Smooth muscle cell (in vitro differentiated cells): ENCODE results near the gene DTX3. TPM values are rescaled to one million over a fixed set of nuclear protein-coding genes. Genes with fewer than 3 reads are reported as not detected.

Experiments
- DNase-seq: peaks from one replicate; lab custom pipeline; 2025; ENCODE audit not compliant: unreplicated experiment; lab: John Stamatoyannopoulos, UW
- H2AFZ ChIP-seq: fragments of 200-600 bp; sonication (generic); 2 replicates; pipeline ENCODE4 v1.6.0; 2016; ENCODE audit warnings: antibody characterized with exemption, low read depth, mild to moderate bottlenecking
- H3F3A ChIP-seq: fragments of 200-600 bp; sonication (generic); 2 replicates; pipeline ENCODE4 v1.6.0; 2017; ENCODE audit warnings: antibody characterized with exemption, low read depth
- H3K27ac ChIP-seq: fragments of 200-600 bp; sonication (generic); 2 replicates; pipeline ENCODE4 v1.5.1; 2016; ENCODE audit warnings: low read depth, mild to moderate bottlenecking
- H3K27me3 ChIP-seq: fragments of 200-600 bp; sonication (generic); 2 replicates; pipeline ENCODE4 v1.6.1; 2016; ENCODE audit warnings: low read depth, mild to moderate bottlenecking
- H3K36me3 ChIP-seq: fragments of 200-600 bp; sonication (generic); 2 replicates; pipeline ENCODE4 v1.5.1; 2016; ENCODE audit warnings: low read depth
- H3K4me1 ChIP-seq: fragments of 200-600 bp; sonication (generic); 2 replicates; pipeline ENCODE4 v1.5.1; 2016; ENCODE audit warnings: low read depth
- H3K4me2 ChIP-seq: fragments of 200-600 bp; sonication (generic); 2 replicates; pipeline ENCODE4 v1.6.0; 2016; ENCODE audit warnings: mild to moderate bottlenecking
- H3K4me3 ChIP-seq: fragments of 200-600 bp; sonication (generic); 2 replicates; pipeline ENCODE4 v1.5.1; 2016; ENCODE audit warnings: mild to moderate bottlenecking
- H3K79me2 ChIP-seq: fragments of 200-600 bp; sonication (generic); 2 replicates; pipeline ENCODE4 v1.6.0; 2016; ENCODE audit warnings: low read depth, mild to moderate bottlenecking
- H3K9ac ChIP-seq: fragments of 200-600 bp; sonication (generic); 2 replicates; pipeline ENCODE4 v1.6.0; 2016; ENCODE audit warnings: low read depth
- H3K9me3 ChIP-seq: fragments of 200-600 bp; sonication (generic); replicated peaks from 2 replicates; pipeline ENCODE4 v1.5.1; 2016; ENCODE audit warnings: low read depth
- H4K20me1 ChIP-seq: fragments of 200-600 bp; sonication (generic); 2 replicates; pipeline ENCODE4 v1.6.0; 2016; ENCODE audit warnings: low read depth
- CTCF ChIP-seq: fragments of 200-600 bp; sonication (generic); IDR thresholded peaks from 2 replicates; pipeline ENCODE4 v1.5.1; 2017; ENCODE audit warnings: borderline replicate concordance, mild to moderate bottlenecking, antibody characterized with exemption; ENCODE audit not compliant: insufficient read depth, poor library complexity, severe bottlenecking
- WGBS: methylation state at CpG from one replicate; pipeline ENCODE4 v1.1.7; 2016; ENCODE audit warnings: low lambda C conversion rate; 5-methylcytosine and 5-hydroxymethylcytosine counted together
- polyA plus RNA-seq: library from polyadenylated mRNA; unstranded; fragments of >200 nt; fragmentation: Nextera tagmentation; extraction: Ambion mirVana; gene quantifications from 2 replicates; pipeline ENCODE4 v1.2.1, GENCODE V29; 2016
- total RNA-seq: library from RNA; depleted of rRNA; stranded (reverse); fragments of >200 nt; gene quantifications from 2 replicates; pipeline ENCODE4 v1.2.3, GENCODE V29; 2014

Gene DTX3
- total and polyA plus RNA-seq, 2 experiments from 2014 or later = 29.4 to 43.0 TPM

DNA sequence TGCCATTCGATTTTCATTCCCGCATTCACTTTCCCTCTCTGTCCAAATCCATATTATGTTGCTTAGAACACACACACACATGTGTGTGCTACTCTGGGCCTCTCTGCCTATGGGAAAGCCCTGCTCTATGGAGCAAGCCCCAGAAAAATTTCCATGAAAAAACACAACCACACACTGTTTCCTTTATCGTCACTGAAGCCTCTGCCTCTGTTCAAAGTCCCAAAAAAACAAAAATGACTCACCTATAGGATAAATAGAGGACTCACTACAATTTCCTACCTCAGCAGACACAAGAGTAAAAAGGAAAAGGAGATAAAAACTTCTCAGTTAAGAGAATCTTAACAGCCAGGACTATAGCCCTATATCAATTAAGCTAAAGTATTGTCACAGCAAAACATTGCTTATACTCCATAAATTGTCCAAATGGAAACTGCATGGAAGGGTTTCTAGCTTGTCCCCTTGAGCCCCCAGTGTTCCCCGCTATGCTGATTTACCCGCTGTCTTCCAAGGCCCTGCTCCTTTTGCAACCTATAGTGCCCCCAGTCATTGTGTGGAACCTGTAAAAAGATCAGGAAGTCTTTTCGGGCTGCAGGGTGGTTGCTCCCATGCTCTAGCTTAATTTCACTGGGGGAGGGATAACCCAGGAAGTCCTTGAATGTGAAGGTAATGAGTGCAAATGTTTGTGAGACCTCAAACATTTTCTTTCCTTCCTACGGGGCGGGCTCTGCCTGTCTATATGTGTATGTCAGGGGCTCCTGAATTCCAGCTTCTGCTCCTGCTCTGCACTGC lies 24.8 kb upstream of the DTX3 start:
- Histone ChIP-seq H3F3A (no peaks in the 10 kb centered on the region), H3K4me3 (no peak overlapping the region), H3K9ac (no peak overlapping the region), H3K36me3 (no peaks in the 10 kb centered on the region), H3K79me2 (no peaks in the 10 kb centered on the region), H3K4me1 (no peaks in the 10 kb centered on the region), H3K27me3 (peaks cover 2% of the 10 kb centered on the region), H2AFZ (no peak overlapping the region), H3K9me3 (no peaks in the 10 kb centered on the region), H3K4me2 (no peak overlapping the region), H4K20me1 (no peaks in the 10 kb centered on the region), H3K27ac (no peak overlapping the region)
- no peak for DNase-seq
- no peak for TF ChIP-seq CTCF
- 93% methylated on average over 8 of the region's 8 CpGs for WGBS

DNA sequence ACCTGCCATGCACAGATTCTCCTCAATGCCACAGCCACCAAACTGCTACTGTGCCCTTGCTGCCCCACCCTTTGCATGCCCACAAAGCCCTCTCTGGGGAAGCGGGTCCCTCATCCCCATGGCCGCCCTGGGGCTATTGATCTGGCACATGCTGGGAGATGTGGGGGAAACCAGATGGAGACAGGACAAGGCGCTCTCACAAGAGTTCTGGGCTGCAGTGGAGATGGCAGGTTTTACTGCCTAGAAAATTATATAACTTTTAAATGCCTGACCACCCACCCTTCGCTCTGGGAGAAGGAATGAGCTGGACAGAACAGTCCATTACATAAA lies 24.2 kb upstream of the DTX3 start:
- no peak overlapping the region for H3K4me2 ChIP-seq
- H4K20me1 ChIP-seq = no peaks in the 10 kb centered on the region
- WGBS = 94% methylated on average over 4 of the region's 4 CpGs
- H3K36me3 ChIP-seq = no peaks in the 10 kb centered on the region
- H3K27me3 ChIP-seq = peaks cover 7% of the 10 kb centered on the region
- H3K4me1 ChIP-seq = no peaks in the 10 kb centered on the region
- no peaks in the 10 kb centered on the region for H3K79me2 ChIP-seq
- H3K4me3 ChIP-seq = no peak overlapping the region
- no peak overlapping the region for H3K9ac ChIP-seq
- H3F3A ChIP-seq = no peaks in the 10 kb centered on the region
- DNase-seq = no peak
- no peak overlapping the region for H3K27ac ChIP-seq
- H2AFZ ChIP-seq = no peak overlapping the region
- no peak for TF ChIP-seq CTCF
- no peaks in the 10 kb centered on the region for H3K9me3 ChIP-seq

DNA sequence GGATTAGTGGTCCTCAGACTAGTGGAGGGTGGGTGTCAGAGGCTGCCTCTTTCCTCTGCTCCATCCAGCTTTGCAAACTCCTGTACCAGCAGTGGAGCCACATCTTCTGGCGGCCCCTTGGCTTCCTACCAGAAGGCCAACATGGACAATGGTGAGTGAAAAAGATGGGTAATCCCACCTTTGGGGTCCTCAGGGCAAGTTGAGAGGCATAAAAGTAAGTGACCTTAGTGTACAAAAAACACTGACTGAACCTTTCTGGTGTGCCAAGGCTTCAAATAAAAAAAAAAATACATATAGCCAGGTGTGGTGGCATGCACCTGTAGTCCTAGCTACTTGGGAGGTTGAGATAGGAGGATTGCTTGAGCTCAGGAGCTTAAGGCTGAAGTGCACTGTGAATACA lies 22.8 kb upstream of the DTX3 start:
- Histone ChIP-seq H3K9ac (no peak overlapping the region), H3K27ac (no peak overlapping the region), H3K36me3 (no peaks in the 10 kb centered on the region), H3F3A (no peaks in the 10 kb centered on the region), H3K4me1 (no peaks in the 10 kb centered on the region), H4K20me1 (no peaks in the 10 kb centered on the region), H3K4me2 (no peak overlapping the region), H3K4me3 (no peak overlapping the region), H2AFZ (no peak overlapping the region), H3K79me2 (no peaks in the 10 kb centered on the region), H3K9me3 (no peaks in the 10 kb centered on the region), H3K27me3 (peaks cover 7% of the 10 kb centered on the region)
- TF ChIP-seq CTCF = no peak
- no peak for DNase-seq
- 93% methylated on average over 1 of the region's 1 CpG for WGBS

DNA sequence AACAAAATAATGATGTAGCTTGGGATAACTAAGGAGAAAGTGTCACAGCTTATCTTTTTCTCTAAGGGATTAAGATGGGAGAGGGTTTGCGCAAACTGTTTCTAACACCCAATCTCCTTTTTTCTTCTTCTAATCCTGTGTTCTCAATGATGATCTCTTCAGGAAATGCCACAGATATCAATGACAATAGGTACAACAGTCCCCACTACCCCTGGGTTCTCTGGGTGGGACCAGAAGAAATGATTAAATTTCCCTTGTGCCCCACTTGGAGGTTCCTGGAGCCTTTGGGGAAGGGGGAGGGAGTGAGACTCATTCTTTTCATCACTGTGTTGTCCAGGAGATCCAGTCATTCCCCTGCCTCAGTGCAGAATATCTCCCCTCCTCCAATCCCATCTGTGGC lies 22.2 kb upstream of the DTX3 start:
- H3K9me3 ChIP-seq = no peaks in the 10 kb centered on the region

More for the DNA sequence above, 22.2 kb upstream of the DTX3 start:
- no peak overlapping the region for H3K4me3 ChIP-seq
- H4K20me1 ChIP-seq = no peaks in the 10 kb centered on the region
- H3K4me2 ChIP-seq = no peak overlapping the region
- no peak for TF ChIP-seq CTCF
- peaks cover 7% of the 10 kb centered on the region for H3K27me3 ChIP-seq
- H3K79me2 ChIP-seq = no peaks in the 10 kb centered on the region
- DNase-seq = no peak
- no peaks in the 10 kb centered on the region for H3F3A ChIP-seq
- no peaks in the 10 kb centered on the region for H3K4me1 ChIP-seq
- WGBS = 92% methylated on average over 1 of the region's 1 CpG
- no peaks in the 10 kb centered on the region for H3K36me3 ChIP-seq
- H3K9ac ChIP-seq = no peak overlapping the region
- no peak overlapping the region for H3K27ac ChIP-seq
- no peak overlapping the region for H2AFZ ChIP-seq
